ENCODE results near the gene ALPK1.
A peak's percentile ranks its signal among the peaks of the same experiment; 100 is the strongest.
"Not testable (repeated sequence)": the region's sequence is repeated elsewhere in the genome, so short reads cannot be mapped to it uniquely, and the experiment has no call there.

ALPK1 gene

DNA sequence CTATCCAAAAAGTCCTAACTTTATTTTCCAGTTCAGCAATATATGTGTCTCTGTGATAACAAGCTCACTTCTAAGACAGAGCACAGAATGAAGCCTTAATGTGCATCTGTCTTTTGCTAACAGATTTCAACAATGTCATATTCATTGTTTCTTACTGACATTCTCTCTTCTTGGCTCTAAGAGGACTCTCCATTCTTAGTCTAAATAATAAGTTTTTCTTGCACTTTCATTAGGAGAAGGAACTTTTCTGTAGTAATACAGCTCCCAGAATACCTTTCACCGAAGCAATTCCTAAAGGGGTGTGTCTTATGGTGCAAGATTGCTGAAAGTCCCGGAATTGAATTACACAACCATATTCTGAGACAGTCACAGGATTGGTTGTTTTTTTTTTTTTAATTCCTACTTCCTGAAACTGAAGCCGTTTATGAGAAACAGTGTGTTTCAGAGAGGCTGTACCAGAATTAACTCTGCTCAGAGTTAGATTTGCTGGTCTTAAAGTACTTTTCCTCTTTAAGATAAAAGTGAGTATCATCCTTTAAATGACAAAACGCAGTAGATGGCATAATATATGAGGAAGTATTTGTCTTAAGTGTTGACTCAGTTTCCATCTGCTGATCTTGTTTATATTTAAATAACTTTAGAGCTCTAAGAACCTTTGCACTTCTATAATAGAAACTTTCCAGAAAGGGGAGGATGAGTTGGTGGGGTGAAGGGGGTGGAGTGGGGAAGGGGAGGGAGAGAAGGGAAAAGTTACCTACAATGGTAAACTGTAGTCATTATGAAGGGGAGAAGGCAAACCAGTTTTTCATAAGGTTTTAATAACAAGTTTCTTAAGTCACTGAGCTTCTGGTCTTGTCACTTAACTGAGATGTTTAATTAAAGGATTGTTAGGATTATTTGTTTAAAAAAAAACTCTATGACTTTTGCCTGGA lies at the start of gene ALPK1:
TSS of gene ALPK1 (plus strand) at position 421 of the 932 bp plus-strand sequence.
- peak; percentile 95 for DNase-seq (ENCODE audit: low read depth)

DNA sequence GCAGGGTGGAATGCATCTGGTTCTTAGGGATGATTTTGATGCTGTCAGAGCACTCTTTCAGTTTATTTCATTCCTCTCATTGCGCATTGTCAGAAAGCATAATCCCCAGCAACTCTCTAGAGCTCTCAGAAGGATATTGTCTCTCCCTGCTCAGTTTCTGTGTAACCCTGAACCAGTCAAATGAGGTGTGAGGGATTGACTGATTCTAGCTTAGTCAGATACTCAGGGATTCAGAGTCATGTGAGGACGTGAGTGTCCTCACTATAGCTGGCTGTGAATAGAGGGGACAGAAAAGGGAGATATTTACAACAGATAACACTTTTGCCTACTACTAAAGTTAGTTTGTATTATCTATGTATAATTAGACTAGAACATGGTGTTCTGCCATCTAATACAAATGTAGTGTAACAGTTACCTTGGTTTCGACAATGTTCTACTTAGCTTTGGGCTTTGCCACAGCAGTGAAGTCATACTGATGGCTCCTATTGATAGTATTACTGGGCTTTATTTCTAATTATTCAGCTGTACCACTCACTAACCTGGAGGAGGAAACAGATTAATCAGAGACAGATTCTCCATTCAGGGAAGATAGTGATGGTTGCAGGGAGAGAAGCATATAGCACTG lies 46.0 kb upstream of the ALPK1 start:
- DNase-seq (ENCODE audit: low read depth), result peak; percentile 64

- DNase-seq (ENCODE audit: low read depth), result no peak
Measured at GRCh38 chr4:112252234-112252633, 44.9 kb upstream of the ALPK1 start.

GRCh38 chr4:112253382-112254000 lies 43.7 kb upstream of the ALPK1 start:
- DNase-seq (ENCODE audit: low read depth), result no peak

DNA sequence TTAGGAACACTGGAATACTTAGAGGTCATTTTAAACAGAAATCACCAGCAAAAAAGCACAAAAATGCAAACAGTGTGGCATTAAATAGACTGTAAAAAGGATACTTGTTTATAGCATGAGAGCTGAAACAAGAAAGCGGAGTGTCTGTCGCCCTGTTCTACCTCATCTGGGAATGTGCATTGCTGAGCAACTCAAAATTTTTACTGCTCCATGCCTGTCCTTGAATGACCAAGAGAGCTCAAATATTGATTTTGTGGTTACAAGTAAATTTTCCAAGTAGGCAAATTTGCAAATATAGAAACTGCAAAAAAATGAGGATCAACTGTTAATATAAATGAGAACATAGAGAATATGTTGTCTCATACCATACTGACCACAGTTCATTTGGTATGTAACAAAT lies 40.1 kb upstream of the ALPK1 start:
- DNase-seq (ENCODE audit: low read depth), result no peak

DNA sequence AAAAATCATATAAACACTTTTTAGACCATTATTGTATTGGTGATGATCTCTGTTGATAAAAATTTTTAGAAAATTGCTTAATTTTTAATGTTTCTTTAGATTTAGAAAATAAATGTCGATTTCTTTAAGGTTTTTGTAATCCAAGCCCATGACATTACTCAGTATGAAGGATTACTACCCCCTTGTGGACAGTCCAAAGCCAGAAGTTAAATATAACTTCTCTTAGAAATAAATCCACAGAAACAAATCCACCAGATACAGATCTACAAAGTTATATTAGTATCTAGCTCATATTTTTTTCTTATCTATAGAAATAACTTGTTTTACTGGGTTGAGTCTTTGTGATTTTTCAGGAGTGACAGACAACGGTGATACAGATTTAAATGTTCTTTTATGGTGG lies 30.3 kb upstream of the ALPK1 start:
- peak; percentile 57 for DNase-seq (ENCODE audit: low read depth)

- DNase-seq (ENCODE audit: low read depth), result no peak
Measured at GRCh38 chr4:112270051-112270450, 27.1 kb upstream of the ALPK1 start.

DNA sequence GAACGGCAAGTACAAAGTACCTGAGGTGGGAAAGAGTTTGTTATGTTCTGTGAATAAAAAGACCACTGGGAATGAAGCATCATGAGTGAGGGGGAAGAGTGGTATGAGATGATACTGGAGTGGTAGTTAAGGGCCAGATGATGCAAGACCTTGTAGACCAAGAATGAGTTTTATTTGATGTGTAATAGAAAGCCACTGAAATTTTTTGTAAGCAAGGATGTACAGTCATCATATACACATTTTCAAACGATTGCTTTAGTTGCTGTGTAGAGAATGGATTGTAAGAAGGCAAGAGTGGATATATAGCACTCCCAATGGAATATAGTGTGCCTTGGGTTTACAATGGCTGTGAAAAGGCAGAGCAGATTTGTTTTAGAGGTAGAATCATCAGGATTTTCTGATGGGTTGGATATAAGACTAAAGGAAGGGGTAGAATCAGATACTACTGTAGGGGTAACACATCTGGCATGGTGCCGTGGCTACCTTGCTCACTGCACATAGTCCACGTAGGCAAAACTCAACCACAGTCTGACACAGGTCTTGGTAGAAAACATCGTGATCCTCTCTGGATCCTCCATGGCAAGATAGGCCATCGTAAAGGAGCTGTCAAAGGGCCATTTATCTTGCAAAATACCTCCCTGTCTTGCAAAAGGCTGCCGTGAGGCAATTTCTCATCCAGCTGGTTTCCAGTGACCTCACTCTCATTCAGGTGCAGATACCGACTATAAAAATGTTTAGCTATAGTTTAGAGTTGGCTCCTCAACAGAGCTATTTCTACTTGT lies 26.3 kb upstream of the ALPK1 start:
- DNase-seq (ENCODE audit: low read depth), result peak; percentile 95

DNA sequence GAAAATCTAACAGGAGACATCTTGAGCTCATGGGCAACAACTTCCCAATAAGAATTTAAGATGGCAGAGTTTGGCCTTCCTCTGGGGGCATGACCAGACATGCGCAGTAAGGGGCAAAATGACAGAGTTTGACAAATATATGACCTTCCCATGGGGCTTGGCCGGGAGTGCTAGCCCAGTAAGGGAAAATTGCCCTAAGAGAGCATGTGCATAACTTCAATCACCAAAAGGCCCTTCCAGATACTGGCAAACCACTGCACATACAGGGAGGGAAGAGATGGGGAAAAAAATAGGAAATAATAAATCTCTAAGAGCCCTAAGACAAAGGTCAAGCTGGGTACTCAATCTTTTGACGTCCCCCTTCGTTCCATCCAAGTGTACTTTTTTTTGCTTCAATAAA lies 24.9 kb upstream of the ALPK1 start:
- no peak for DNase-seq (ENCODE audit: low read depth)

DNA sequence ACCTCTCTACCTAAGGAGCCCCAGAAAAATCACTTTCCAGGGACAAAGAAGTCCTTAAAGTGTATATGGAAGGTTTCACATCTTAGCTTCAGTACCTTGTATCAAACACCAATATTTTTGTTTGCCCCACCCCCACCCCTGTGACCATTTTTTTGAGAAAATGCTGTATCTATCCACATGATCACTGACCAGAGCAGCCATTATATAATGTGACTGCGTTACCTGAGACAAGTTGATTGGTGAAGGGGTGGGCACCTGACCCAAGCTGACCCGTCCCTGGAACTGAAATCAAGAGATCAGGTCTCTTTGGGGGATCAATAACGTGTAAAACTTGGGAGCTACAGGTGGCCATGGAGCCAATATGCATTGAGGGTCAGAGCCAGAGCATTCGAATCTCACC lies 22.2 kb upstream of the ALPK1 start:
- DNase-seq (ENCODE audit: low read depth), result no peak

GRCh38 chr4:112276113-112276512 lies 21.1 kb upstream of the ALPK1 start:
- no peak for DNase-seq (ENCODE audit: low read depth)

DNA sequence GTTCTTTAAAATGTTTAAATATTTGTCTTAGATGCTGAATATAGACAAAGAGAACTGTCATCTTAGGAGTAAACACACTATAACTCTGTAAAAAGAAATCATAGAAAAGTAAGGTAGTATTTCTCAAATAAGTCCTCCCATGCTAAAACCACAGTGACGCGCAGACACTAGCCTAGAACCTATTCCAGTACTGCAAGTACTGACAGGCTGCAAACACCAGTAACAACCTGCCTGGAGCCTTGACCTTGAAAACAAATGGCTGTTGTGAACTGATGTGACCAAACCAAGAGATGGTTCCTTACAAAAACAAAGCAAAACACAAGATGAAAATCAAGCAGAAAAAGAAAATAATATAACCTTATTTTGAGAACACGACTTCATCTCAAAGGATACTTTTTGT lies 19.9 kb upstream of the ALPK1 start:
- DNase-seq (ENCODE audit: low read depth), result peak; percentile 53

DNA sequence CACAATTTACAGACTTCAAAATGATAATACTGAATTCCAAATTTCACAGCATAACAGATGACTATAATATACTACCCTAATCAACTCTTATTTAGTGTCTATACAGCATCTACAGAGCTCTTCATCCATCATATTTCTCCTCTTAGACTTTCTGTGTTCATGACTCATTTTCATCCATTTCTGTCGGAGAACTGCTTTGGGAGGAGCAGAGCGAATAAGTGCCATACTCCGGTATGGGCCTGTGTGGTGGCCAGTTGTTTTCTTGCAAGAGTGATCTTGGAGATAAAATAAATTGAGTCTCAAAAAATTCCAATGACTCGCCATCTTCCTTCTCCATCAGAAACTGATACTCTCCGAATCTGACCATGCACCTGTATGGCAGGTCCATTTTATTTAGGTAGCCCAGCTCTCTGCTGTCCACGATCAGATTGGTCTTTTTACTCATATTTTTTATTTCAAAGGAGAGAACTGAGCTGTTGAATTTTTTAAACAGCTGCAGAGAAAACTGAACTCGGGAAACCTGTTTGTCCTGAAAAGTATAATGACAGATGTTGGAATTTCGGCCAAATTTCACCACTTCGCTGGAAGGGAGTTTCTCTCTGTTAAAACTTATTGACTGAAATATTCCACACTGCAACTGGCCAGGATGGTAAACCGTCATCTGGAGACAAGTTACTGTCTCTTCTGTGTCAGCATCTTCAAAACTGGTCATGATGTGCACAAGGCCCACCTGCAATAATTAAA lies 19.3 kb upstream of the ALPK1 start:
- DNase-seq (ENCODE audit: low read depth), result no peak

- no peak for DNase-seq (ENCODE audit: low read depth)
Measured at GRCh38 chr4:112279025-112279881, 17.9 kb upstream of the ALPK1 start.

DNA sequence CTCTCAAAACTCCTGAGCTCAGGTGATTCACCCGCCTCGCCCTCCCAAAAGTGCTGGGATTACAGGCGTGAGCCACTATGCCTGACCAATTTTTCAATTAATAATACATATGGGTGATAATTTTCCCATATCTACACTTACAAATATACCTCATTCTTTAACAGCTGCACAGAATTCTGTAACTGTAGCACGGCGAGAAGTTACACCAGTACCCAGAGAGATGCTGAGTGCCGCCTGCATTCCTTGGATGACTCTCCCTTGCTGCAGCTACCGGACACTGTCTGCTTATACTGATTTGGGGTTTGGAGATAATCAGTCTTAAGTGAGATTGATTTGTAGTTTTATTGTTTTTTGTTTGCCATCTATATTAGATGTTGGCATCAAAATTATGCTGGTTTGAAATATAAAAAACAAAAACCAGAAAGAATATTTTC lies 17.3 kb upstream of the ALPK1 start:
- peak; percentile 43 for DNase-seq (ENCODE audit: low read depth)

GRCh38 chr4:112280386-112281056 lies 16.6 kb upstream of the ALPK1 start:
- DNase-seq (ENCODE audit: low read depth), result no peak

- DNase-seq (ENCODE audit: low read depth), result not testable (repeated sequence)
Measured at GRCh38 chr4:112281895-112282398, 15.2 kb upstream of the ALPK1 start.

GRCh38 chr4:112282860-112283667 lies 14.1 kb upstream of the ALPK1 start:
- DNase-seq (ENCODE audit: low read depth), result peak; percentile 68

- peak; percentile 39 for DNase-seq (ENCODE audit: low read depth)
Measured at GRCh38 chr4:112284166-112284565, 13.0 kb upstream of the ALPK1 start.

Measured in amniotic epithelial cell (primary cell).